Ectodermal cell (in vitro differentiated cells): Measurements from ENCODE around the gene OR8B4.

Experiments used
- H3K27ac ChIP-seq: 2 replicates; pipeline ENCODE4 v1.7.0; 2013; ENCODE audit warnings: mild to moderate bottlenecking, low read depth, low read length; ENCODE audit not compliant: insufficient read depth, poor library complexity, severe bottlenecking
- H3K27me3 ChIP-seq: 2 replicates; pipeline ENCODE4 v1.7.0; 2013; ENCODE audit warnings: mild to moderate bottlenecking, low read length; ENCODE audit not compliant: insufficient read depth, control insufficient read depth, poor library complexity, severe bottlenecking
- H3K36me3 ChIP-seq: one replicate; pipeline ENCODE4 v1.7.0; 2013; ENCODE audit warnings: low read length; ENCODE audit not compliant: control insufficient read depth, insufficient read depth
- H3K4me1 ChIP-seq: one replicate; pipeline ENCODE4 v1.7.0; 2013; ENCODE audit warnings: low read length; ENCODE audit not compliant: control insufficient read depth, insufficient read depth
- H3K4me3 ChIP-seq: 2 replicates; pipeline ENCODE4 v1.7.0; 2013; ENCODE audit warnings: low read depth, low read length, control low read depth; ENCODE audit not compliant: insufficient read depth
- H3K9me3 ChIP-seq: 2 replicates; pipeline ENCODE4 v1.7.0; 2013; ENCODE audit warnings: mild to moderate bottlenecking, low read length, moderate library complexity; ENCODE audit not compliant: control insufficient read depth
- WGBS, 2 experiments: methylation state at CpG; one replicate each; pipeline ENCODE4 v1.1.7; 2013; ENCODE audit warnings: missing lambda C conversion rate in 2 of 2; 5-methylcytosine and 5-hydroxymethylcytosine counted together

Gene OR8B4

GRCh38 chr11:124454552-124454951, 29.9 kb upstream of the OR8B4 start:
- Histone ChIP-seq H3K36me3 (no peaks in the 10 kb centered on the region), H3K4me3 (no peak overlapping the region), H3K4me1 (no peaks in the 10 kb centered on the region), H3K27me3 (no peaks in the 10 kb centered on the region), H3K9me3 (no peaks in the 10 kb centered on the region), H3K27ac (no peak overlapping the region)
- WGBS, 2 experiments = 71 to 72% methylated on average over 1 to 2 of the region's 2 CpGs

- no peak overlapping the region for H3K27ac ChIP-seq
- H3K4me3 ChIP-seq = no peak overlapping the region
- no peaks in the 10 kb centered on the region for H3K4me1 ChIP-seq
- no peaks in the 10 kb centered on the region for H3K27me3 ChIP-seq
- 98 to 99% methylated on average over 1 of the region's 1 CpG for WGBS, 2 experiments
- H3K36me3 ChIP-seq = no peaks in the 10 kb centered on the region
- no peaks in the 10 kb centered on the region for H3K9me3 ChIP-seq
These were observed 22.2 kb upstream of the OR8B4 start for GRCh38 chr11:124446916-124447315.

GRCh38 chr11:124445646-124446150, 21.0 kb upstream of the OR8B4 start, which contains the start of gene OR8B8:
Gene OR8B8 (minus strand): TSS chr11:124445696. CDS start chr11:124441085, 4,611 bp downstream.
- no peaks in the 10 kb centered on the region for H3K4me1 ChIP-seq
- H3K27me3 ChIP-seq = no peaks in the 10 kb centered on the region
- 78 to 97% methylated on average over 1 of the region's 1 CpG for WGBS, 2 experiments
- H3K4me3 ChIP-seq = no peak within 1 kb of the TSS
- H3K27ac ChIP-seq = no peak within 1 kb of the TSS
- H3K36me3 ChIP-seq = no peaks in the 10 kb centered on the region
- H3K9me3 ChIP-seq = no peaks in the 10 kb centered on the region

DNA sequence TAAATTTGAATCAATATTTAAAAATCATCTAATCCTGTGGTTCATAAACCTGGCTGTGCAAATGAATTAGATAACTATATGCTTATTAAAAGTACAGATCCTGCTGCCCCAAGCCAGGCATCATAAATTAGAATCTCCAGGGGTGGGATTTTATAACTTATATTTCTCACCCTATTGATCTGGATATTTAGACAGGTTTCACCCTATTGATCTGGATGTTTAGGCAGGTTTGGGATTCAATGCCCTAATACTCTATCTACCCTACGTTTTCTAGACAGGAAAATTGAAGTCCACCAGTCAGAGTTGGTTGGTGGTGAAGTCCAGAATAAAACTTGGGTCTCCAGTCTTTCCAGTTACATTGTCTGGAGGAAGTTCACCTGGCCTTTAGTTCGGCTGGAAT, 18.2 kb upstream of the OR8B4 start:
- no peaks in the 10 kb centered on the region for H3K36me3 ChIP-seq
- H3K9me3 ChIP-seq = no peaks in the 10 kb centered on the region
- no peak overlapping the region for H3K27ac ChIP-seq
- H3K27me3 ChIP-seq = no peaks in the 10 kb centered on the region
- H3K4me1 ChIP-seq = no peaks in the 10 kb centered on the region
- no peak overlapping the region for H3K4me3 ChIP-seq
- 88 to 92% methylated on average over 2 of the region's 2 CpGs for WGBS, 2 experiments

- Histone ChIP-seq H3K4me3 (no peak overlapping the region), H3K27ac (no peak overlapping the region), H3K9me3 (no peaks in the 10 kb centered on the region), H3K4me1 (no peaks in the 10 kb centered on the region), H3K36me3 (no peaks in the 10 kb centered on the region), H3K27me3 (no peaks in the 10 kb centered on the region)
- WGBS, 2 experiments = 80 to 83% methylated on average over 6 of the region's 6 CpGs
These were observed 17.8 kb upstream of the OR8B4 start for GRCh38 chr11:124442442-124442841.

DNA sequence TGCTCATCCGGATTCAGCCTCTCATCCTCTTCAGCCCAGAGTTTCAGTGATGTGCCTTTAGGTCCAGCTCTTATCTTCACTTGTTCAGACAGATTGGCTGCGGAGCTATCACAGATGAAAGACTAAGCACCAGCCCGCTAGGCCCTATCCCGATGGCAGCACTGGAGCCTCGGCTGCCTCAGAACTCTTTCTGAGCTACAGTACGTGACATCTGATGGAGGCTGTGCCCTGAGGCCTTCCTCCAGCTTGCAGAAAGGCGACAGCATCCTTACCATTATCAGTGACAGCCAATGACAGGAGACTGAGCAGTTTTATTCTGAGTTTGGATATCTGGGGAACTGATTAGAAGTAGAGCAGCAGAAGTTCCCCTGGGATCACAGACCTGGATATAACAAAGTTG, 16.8 kb upstream of the OR8B4 start:
- Histone ChIP-seq H3K27ac (no peak overlapping the region), H3K4me3 (no peak overlapping the region), H3K4me1 (no peaks in the 10 kb centered on the region), H3K36me3 (no peaks in the 10 kb centered on the region), H3K27me3 (no peaks in the 10 kb centered on the region), H3K9me3 (no peaks in the 10 kb centered on the region)
- WGBS, 2 experiments = 89 to 94% methylated on average over 7 of the region's 7 CpGs

- Histone ChIP-seq H3K27me3 (no peaks in the 10 kb centered on the region), H3K9me3 (no peaks in the 10 kb centered on the region), H3K4me3 (no peak overlapping the region), H3K4me1 (no peaks in the 10 kb centered on the region), H3K36me3 (no peaks in the 10 kb centered on the region), H3K27ac (no peak overlapping the region)
- WGBS, 2 experiments = 91 to 93% methylated on average over 5 of the region's 5 CpGs
These were observed 16.4 kb upstream of the OR8B4 start for GRCh38 chr11:124441081-124441480.

- Histone ChIP-seq H3K4me1 (no peaks in the 10 kb centered on the region), H3K4me3 (no peak overlapping the region), H3K27ac (no peak overlapping the region), H3K36me3 (no peaks in the 10 kb centered on the region), H3K27me3 (no peaks in the 10 kb centered on the region), H3K9me3 (no peaks in the 10 kb centered on the region)
- 91 to 95% methylated on average over 4 of the region's 4 CpGs for WGBS, 2 experiments
These were observed 15.9 kb upstream of the OR8B4 start for GRCh38 chr11:124440608-124441007.

- 93% methylated on average over 2 of the region's 2 CpGs for WGBS, 2 experiments
- no peaks in the 10 kb centered on the region for H3K36me3 ChIP-seq
These were observed 10.0 kb upstream of the OR8B4 start for GRCh38 chr11:124434699-124435098.

DNA sequence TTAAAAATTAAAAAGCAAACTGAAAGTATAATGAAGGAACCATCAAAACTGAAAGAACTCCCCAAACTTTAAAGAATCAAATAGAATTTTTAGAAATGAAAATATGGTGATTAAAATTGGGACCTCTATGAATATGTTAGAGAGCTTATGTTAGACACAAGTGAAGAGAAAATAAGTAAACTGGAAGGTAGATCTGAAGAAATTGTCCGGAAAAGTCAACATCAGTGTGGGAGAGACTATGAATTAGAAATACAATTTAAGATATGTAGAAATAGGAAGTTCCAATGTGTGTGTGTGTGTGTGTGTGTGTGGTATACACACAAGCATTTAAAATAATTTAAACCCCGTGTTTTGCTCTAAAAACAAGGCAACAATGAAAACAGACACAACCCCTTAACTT, 4.9 kb upstream of the OR8B4 start:
- Histone ChIP-seq H3K27me3 (no peaks in the 10 kb centered on the region), H3K36me3 (no peaks in the 10 kb centered on the region), H3K27ac (no peak overlapping the region), H3K9me3 (no peaks in the 10 kb centered on the region), H3K4me3 (no peak overlapping the region), H3K4me1 (no peaks in the 10 kb centered on the region)
- 90 to 100% methylated on average over 1 of the region's 2 CpGs for WGBS, 2 experiments

More at GRCh38 chr11:124434699-124435098, 10.0 kb upstream of the OR8B4 start:
- Histone ChIP-seq H3K4me1 (no peaks in the 10 kb centered on the region), H3K9me3 (no peaks in the 10 kb centered on the region), H3K27me3 (no peaks in the 10 kb centered on the region), H3K4me3 (no peak overlapping the region), H3K27ac (no peak overlapping the region)

DNA sequence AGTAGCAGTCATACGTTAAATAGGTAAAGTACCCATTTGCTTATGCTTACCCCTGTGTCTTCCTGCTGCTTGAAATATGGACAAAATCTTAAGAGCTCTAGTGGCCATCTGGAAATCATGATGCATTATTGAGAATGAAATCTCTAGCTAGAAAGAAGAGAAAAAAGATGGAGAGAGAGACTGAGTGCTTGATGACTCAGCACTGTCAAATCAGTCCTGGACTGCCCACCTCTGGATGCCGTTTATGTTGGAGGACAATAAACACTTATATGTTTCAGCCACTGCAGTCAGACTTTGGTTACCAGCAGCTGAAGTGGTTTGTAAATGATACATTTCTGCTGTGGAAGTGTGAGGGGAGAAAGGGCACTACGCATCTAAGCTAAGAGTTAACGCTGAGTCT, 3.6 kb downstream of the OR8B4 start:
- Histone ChIP-seq H3K36me3 (no peaks in the 10 kb centered on the region), H3K27ac (no peak overlapping the region), H3K4me1 (no peaks in the 10 kb centered on the region), H3K27me3 (no peaks in the 10 kb centered on the region), H3K9me3 (no peaks in the 10 kb centered on the region), H3K4me3 (no peak overlapping the region)
- WGBS, 2 experiments = 94% methylated on average over 4 of the region's 4 CpGs
